GM21786 (cell line): ENCODE measurements around the gene ZNG1E.
"Not testable (repeated sequence)": the region's sequence is repeated elsewhere in the genome, so short reads cannot be mapped to it uniquely, and the experiment has no call there.

Experiments
- ATAC-seq: cut with Tn5 transposase; IDR thresholded peaks from one replicate; pipeline ENCODE4 v1.9.1; 2021; ENCODE audit not compliant: unreplicated experiment

Gene ZNG1E

DNA sequence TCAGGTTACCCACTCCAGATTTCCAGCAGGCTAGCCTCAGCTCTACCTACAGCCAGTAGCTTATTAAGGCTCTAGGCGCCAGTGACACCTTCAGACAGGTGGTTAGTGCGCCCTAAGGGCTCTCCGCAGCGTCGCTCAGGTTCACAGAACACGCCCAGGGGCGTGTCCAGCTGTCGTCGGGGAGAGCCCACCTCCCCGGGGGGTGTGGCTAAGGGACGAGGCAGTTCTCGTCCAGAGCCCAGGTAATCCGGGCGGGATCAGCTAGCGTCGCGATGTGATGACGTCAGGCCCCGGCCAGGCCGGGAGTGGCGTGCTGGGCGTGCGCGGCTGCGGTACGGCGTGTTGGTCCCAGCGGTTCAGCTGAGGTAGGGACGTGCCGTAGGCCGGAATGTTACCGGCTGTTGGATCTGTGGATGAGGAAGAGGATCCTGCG, at the start of gene ZNG1E:
ZNG1E (plus strand) TSS at position 340 of the 433 bp plus-strand sequence; CDS start at position 389, 49 bp downstream.
- ATAC-seq = not testable (repeated sequence)

DNA sequence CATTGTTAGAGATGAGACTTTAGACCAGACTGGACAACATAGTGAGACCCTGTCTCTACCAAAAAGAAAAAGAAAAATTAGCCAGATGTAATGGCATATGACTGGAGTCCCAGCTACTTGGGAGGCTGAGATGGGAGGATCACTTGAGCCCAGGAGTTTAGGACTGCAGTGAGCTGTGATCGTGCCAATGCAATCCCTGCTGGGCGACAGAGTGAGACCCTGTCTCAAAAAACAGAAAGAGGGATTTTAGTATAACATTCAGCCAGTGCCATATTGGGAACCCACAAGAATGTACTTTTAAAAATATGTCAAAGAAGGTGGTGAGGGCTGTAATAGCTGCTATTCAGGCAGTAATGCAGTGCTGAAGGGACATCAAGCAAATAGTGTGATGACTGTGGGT, 2.1 kb upstream of the ZNG1E start:
- ATAC-seq = not testable (repeated sequence)

DNA sequence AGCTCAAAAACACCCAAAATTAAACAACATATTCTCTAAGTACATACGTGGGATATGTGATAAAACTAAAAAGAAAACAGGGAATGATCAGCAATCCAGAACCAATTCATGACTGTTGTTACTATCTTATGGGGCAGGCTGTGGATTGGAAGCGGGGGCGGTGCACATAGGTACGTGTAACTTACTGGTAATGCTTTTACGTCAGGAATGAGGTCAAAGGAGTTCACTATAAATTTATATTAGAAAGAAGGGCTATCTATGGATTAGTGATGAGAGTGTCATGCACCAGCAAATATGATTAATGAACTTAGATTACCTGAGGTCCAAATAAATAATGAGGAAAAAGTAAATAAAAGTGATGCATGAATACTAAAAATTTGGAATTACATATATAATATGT, 710 bp upstream of the ZNG1E start:
- not testable (repeated sequence) for ATAC-seq

DNA sequence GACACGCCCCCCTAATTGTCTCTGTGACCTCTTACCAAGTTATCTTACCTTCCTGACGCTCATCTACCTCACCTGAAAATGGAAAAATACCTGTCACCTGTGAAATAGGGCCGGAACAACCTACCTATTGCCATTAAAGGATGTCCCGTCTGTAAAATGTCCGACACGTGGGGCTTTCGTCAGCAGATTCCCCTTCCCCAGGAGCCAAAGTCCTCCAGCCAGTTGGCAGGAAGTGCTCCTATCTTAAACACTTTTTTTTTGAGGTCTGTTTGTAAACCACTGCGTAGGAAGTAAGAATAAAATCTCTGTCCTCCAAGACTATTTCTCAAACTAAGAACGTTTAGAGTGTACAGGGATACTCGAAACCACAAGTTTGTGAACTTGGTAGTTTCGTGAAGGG, 661 bp downstream of the ZNG1E start:
- not testable (repeated sequence) for ATAC-seq

DNA sequence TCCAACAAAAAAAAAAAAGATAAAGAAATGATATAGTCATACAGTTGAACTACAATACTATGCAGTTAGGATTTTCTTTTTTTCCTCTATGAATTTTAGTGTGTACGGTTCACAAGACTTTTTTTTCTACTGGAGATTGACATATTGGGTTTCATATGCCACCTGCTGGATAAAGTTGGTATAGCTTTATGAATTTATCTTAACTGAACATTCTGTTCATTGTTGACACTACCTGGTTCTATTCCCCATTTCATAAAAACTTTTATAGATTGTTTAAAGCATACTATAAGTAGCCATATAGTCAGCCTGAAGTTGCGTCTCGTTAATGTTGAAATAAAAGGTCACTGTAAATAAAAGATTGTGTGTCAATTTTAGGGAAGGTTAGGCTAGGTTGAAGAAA, 2.8 kb downstream of the ZNG1E start:
- ATAC-seq = not testable (repeated sequence)

DNA sequence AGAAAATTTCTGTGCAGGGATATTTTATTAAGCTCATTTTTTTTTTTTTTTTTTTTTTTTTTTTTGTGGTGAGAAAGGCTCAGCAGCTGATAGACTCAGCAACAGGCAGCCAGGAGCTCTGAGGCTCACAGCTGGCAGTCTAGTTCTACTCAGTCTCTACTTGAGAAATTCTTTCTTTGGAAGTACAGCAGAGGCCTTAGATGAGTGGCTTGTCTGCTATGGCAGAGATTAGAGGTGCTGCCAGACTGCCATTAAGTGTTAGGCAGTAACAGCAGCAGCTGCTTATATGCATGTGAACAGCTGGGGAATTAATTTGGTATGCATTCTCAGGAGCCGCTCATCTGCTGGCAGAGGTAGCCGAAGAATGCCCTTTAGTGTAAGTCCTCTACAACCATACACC, 27.8 kb downstream of the ZNG1E start:
- ATAC-seq = not testable (repeated sequence)

DNA sequence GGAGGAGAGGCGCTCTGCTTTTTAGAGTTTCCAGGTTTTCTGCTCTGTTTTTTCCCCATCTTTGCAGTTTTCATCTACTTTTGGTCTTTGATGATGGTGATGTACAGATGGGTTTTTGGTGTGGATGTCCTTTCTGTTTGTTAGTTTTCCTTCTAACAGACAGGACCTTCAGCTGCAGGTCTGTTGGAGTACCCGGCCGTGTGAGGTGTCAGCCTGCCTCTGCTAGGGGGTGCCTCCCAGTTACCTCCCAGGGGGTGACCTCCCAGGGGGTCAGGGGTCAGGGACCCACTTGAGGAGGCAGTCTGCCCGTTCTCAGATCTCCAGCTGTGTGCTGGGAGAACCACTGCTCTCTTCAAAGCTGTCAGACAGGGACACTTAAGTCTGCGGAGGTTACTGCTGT, 38.7 kb downstream of the ZNG1E start:
- not testable (repeated sequence) for ATAC-seq

DNA sequence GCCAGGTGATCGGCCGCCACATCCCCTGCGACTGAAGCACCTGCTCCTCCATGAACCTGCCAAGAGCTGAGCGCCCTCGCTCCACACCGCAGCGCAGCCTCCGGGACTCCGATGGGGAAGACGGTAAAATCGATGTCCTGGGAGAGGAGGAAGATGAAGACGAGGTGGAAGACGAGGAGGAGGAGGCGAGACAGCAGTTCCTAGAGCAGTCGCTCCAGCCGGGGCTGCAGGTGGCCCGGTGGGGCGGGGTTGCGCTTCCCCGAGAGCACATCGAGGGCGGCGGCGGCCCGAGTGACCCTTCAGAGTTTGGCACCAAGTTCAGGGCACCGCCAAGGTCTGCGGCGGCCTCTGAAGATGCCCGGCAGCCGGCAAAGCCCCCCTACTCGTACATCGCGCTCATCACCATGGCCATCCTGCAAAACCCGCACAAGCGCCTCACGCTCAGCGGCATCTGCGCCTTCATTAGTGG, 61.4 kb downstream of the ZNG1E start, which contains the start of gene FOXD4L4:
FOXD4L4 (plus strand) TSS at position 51 of the 469 bp plus-strand sequence; CDS start at position 51, 0 bp downstream.
- not testable (repeated sequence) for ATAC-seq

DNA sequence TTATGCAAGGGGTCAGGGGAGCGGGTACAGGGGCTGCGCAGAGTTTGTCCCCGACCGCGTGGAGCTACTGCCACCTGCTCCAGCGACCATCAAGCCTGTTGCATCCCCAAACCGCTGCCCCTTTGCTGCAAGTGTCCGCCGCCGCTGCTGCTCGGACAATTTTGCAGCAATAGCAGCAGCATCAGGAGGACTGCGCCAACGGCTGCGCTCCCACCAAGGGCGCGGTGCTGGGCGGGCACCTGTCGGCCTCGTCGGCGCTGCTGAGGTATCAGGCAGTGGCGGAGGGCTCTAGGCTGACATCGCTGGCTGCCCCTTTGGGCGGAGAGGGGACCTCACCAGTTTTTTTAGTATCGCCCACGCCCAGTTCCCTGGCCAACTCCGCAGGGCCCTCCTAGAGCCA, 62.4 kb downstream of the ZNG1E start:
- ATAC-seq = not testable (repeated sequence)
